Breast epithelium (tissue), 4 donors: ENCODE data around the gene CATSPERZ. TPM values are rescaled to one million over a fixed set of nuclear protein-coding genes. Genes with fewer than 3 reads are reported as not detected.
A peak's percentile ranks its signal among the peaks of the same experiment; 100 is the strongest.

Experiments
- DNase-seq, 2 donors: peaks; one replicate each; pipeline ENCODE4 v3.0.0-alpha.2; 2019; ENCODE audit warnings: low spot score in 2 of 2
- H3K27ac ChIP-seq, 2 donors: fragments of 200-600 bp; sonication (generic) in 1 of 2; one replicate each; pipeline ENCODE4 v1.5.1; 2016 to 2019; ENCODE audit warnings: mild to moderate bottlenecking in 1 of 2
- H3K27me3 ChIP-seq, 2 donors: fragments of 200-600 bp; sonication (generic) in 1 of 2; one replicate each; pipeline versions ENCODE4 v1.5.1 to v1.6.0; 2017 to 2019; ENCODE audit warnings: control low read depth in 1 of 2, mild to moderate bottlenecking in 1 of 2
- H3K36me3 ChIP-seq: fragments of 200-600 bp; one replicate; pipeline ENCODE4 v1.5.1; 2019
- H3K4me1 ChIP-seq, 2 donors: fragments of 200-600 bp; sonication (generic); one replicate each; pipeline ENCODE4 v1.5.1; 2016 to 2019; ENCODE audit warnings: control low read depth in 1 of 2
- H3K4me3 ChIP-seq, 3 donors: fragments of 200-600 bp; sonication (generic); 1 replicate in 2 of 3; 2 replicates in 1 of 3; pipeline ENCODE4 v1.5.1; 2016 to 2019; ENCODE audit warnings: mild to moderate bottlenecking in 3 of 3, moderate library complexity in 2 of 3
- H3K9me3 ChIP-seq, 2 donors: fragments of 200-600 bp; sonication (generic) in 1 of 2; one replicate each; pipeline ENCODE4 v1.5.1; 2016 to 2019; ENCODE audit warnings: control low read depth in 1 of 2
- CTCF ChIP-seq, 3 donors: fragments of 450-650 bp; IDR thresholded peaks; one replicate each; pipeline ENCODE4 v1.5.1; 2016 to 2017; ENCODE audit warnings: antibody characterized with exemption in 3 of 3, mild to moderate bottlenecking in 3 of 3, moderate library complexity in 3 of 3
- POLR2A ChIP-seq: fragments of 450-650 bp; IDR thresholded peaks from one replicate; pipeline ENCODE4 v1.6.1; 2016; ENCODE audit warnings: antibody characterized with exemption, mild to moderate bottlenecking, moderate library complexity
- POLR2AphosphoS5 ChIP-seq, 3 donors: sonication (generic); formaldehyde crosslinking; IDR thresholded peaks; one replicate each; pipeline ENCODE4 v1.6.1; 2017; ENCODE audit warnings: antibody characterized with exemption in 3 of 3
- intact Hi-C: fragments of 100-400 bp; cut with DNase I; formaldehyde crosslinking; loops from one replicate; pipeline ENCODE4 v1.15.1; 2023; ENCODE audit warnings: low total_unique reads
- total RNA-seq, 3 donors: library from RNA; depleted of rRNA; stranded (reverse); fragments of >200 nt; gene quantifications; one replicate each; pipeline ENCODE4 v1.1.0, GENCODE V29; 2016

The CATSPERZ gene
- 1 to 10 TPM in 1 of 3 donors, not detected in 2; 1.8 TPM for total RNA-seq

GRCh38 chr11:64299847-64300648 lies at the start of gene CATSPERZ:
Gene CATSPERZ, plus strand, starts transcription at chr11:64300358. Its CDS starts 53 bp downstream, at chr11:64300411.
- H3K27me3 ChIP-seq = peaks cover 3 to 40% of the 10 kb centered on the region in 2 donors
- H3K36me3 ChIP-seq = no peaks in the 10 kb centered on the region
- H3K4me3 ChIP-seq = peak within 1 kb of the TSS; percentile 36 to 69 (median 47)
- intact Hi-C loops = no loop called here
- peaks cover 13 to 15% of the 10 kb centered on the region in 2 donors for H3K4me1 ChIP-seq
- H3K9me3 ChIP-seq = no peaks in the 10 kb centered on the region
- no peak for TF ChIP-seq CTCF (IDR thresholded peaks at IDR 0.05)
- no peak for TF ChIP-seq POLR2A
- no peak for TF ChIP-seq POLR2AphosphoS5 (IDR thresholded peaks at IDR 0.05)
- DNase-seq = no peak
- H3K27ac ChIP-seq = no peak within 1 kb of the TSS

- Histone ChIP-seq H3K4me1 (peaks cover 13 to 14% of the 10 kb centered on the region in 2 donors), H3K27me3 (no peaks in the 10 kb centered on the region), H3K4me3 (peak overlapping the region; percentile 73 to 84 (median 75)), H3K36me3 (no peaks in the 10 kb centered on the region), H3K9me3 (no peaks in the 10 kb centered on the region), H3K27ac (no peak overlapping the region)
- DNase-seq = no peak
- no peak for TF ChIP-seq CTCF (IDR thresholded peaks at IDR 0.05)
- no peak for TF ChIP-seq POLR2AphosphoS5 (IDR thresholded peaks at IDR 0.05)
- no peak for TF ChIP-seq POLR2A
- intact Hi-C loops = no loop called here
Observed at GRCh38 chr11:64250415-64251015, 49.6 kb upstream of the CATSPERZ start.

- no peaks in the 10 kb centered on the region for H3K9me3 ChIP-seq
- no peaks in the 10 kb centered on the region for H3K36me3 ChIP-seq
- DNase-seq = no peak
- intact Hi-C loops = no loop called here
- H3K27ac ChIP-seq = peak within 1 kb of the TSS; percentile 57 to 70
- no peaks in the 10 kb centered on the region for H3K27me3 ChIP-seq
- TF ChIP-seq POLR2AphosphoS5 (IDR thresholded peaks at IDR 0.05) = no peak
- TF ChIP-seq CTCF (IDR thresholded peaks at IDR 0.05) = peak; percentile 71 to 90 (median 72)
- H3K4me1 ChIP-seq = peaks cover 9 to 14% of the 10 kb centered on the region in 2 donors
- peak within 1 kb of the TSS; percentile 73 to 84 (median 75) for H3K4me3 ChIP-seq
Observed at GRCh38 chr11:64251016-64251752, 49.0 kb upstream of the CATSPERZ start, which contains the start of gene PLCB3. Gene PLCB3, plus strand, starts transcription at chr11:64251530. Its CDS starts 120 bp downstream, at chr11:64251650.

- Histone ChIP-seq H3K27me3 (no peaks in the 10 kb centered on the region), H3K4me1 (peaks cover 9 to 14% of the 10 kb centered on the region in 2 donors), H3K4me3 (peak overlapping the region; percentile 73 to 84 (median 75)), H3K9me3 (no peaks in the 10 kb centered on the region), H3K27ac (peak overlapping the region; percentile 57 to 70), H3K36me3 (no peaks in the 10 kb centered on the region)
- intact Hi-C loops = no loop called here
- DNase-seq = no peak
- TF ChIP-seq CTCF (IDR thresholded peaks at IDR 0.05) (no peak), POLR2A (no peak), POLR2AphosphoS5 (IDR thresholded peaks at IDR 0.05) (no peak)
Observed at GRCh38 chr11:64251753-64252002, 48.5 kb upstream of the CATSPERZ start.
